Placental epithelial cell (primary cell): ENCODE measurements around the gene VAPA. TPM values are rescaled to one million over a fixed set of nuclear protein-coding genes. Genes with fewer than 3 reads are reported as not detected.

Experiments
- small RNA-seq: library from RNA; depleted of rRNA; stranded (forward); fragments of <200 nt; gene quantifications from one replicate; pipeline ENCODE3, GENCODE V24; 2012
- total RNA-seq: library from RNA; depleted of rRNA; stranded (reverse); fragments of >200 nt; gene quantifications from 2 replicates; pipeline ENCODE4 v1.2.3, GENCODE V29; 2012

The VAPA gene
- total RNA-seq = 193 and 245 TPM in 2 replicates

GRCh38 chr18:9913526-9914333 lies at the start of gene VAPA:
Gene VAPA, plus strand, starts transcription at chr18:9914016. Its CDS starts 241 bp downstream, at chr18:9914257.

GRCh38 chr18:9885170-9886004 lies 28.4 kb upstream of the VAPA start, which contains the start of gene TXNDC2:
Gene TXNDC2, plus strand, starts transcription at chr18:9885973. Its CDS starts 708 bp downstream, at chr18:9886681.

Small RNAs within 50 kb of the gene (small RNA-seq; reads per million reads assigned to genes)
- 0.95 reads per million, percentile 54 among the genes with 10 or more reads in this experiment for gene RNA5SP450

Other genes with a start within 250 kb of the VAPA start
- 34.2 and 43.6 TPM in 2 replicates for gene RAB31, start 205.7 kb upstream of the VAPA start, total RNA-seq
- gene TXNDC2, start 28.0 kb upstream of the VAPA start, total RNA-seq = not detected in 2 replicates